ENCODE measurements around the gene CADM4. TPM values are rescaled to one million over a fixed set of nuclear protein-coding genes. Genes with fewer than 3 reads are reported as not detected.

The CADM4 gene
- total RNA-seq, 1 donor from 2014 or later: 7.7 TPM

DNA sequence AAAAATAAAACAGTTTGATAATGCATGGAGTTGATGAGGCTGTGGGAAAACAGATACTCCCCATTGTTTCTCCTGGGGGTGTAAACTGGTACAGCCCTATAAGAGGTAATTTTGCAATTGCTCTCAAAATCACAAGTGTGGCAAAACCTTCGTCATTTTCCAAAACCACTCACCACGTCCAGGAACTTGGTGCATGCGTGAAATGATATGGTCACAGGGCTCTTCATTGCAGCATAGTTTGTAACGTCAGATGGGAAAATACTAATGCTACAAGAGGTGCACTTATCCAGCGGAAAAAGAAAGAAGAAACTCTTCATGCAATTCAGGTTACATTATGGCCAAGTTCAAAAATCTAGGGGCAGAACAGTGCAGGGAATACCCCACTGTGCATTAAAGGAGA is 42.2 kb upstream of the CADM4 start:
- Histone ChIP-seq H3K4me2 (no peak overlapping the region), H3K36me3 (no peaks in the 10 kb centered on the region), H2AFZ (replicated peaks) (no peak overlapping the region), H4K20me1 (ENCODE audit: low read depth) (no peaks in the 10 kb centered on the region), H3K4me3 (no peak overlapping the region), H3K4me1 (no peaks in the 10 kb centered on the region), H3F3A (ENCODE audit: low read depth) (peaks cover 5% of the 10 kb centered on the region), H3K27ac (no peak overlapping the region), H3K27me3 (no peaks in the 10 kb centered on the region), H3K9me3 (ENCODE audit: low read depth) (no peaks in the 10 kb centered on the region), H3K79me2 (ENCODE audit: low read depth) (no peaks in the 10 kb centered on the region), H3K9ac (no peak overlapping the region)
- Mint-ChIP-seq H3K36me3 (no peaks in the 10 kb centered on the region), H3K27me3 (ENCODE audit: insufficient read depth, low read depth) (peaks cover 17% of the 10 kb centered on the region), H3K27ac (no peak overlapping the region), H3K4me3 (peak overlapping the region; percentile 5), H3K9me3 (no peaks in the 10 kb centered on the region), H3K4me1 (peaks cover 5% of the 10 kb centered on the region)
- DNase-seq (ENCODE audit: low spot score): no peak
- TF ChIP-seq, protein P1, sequence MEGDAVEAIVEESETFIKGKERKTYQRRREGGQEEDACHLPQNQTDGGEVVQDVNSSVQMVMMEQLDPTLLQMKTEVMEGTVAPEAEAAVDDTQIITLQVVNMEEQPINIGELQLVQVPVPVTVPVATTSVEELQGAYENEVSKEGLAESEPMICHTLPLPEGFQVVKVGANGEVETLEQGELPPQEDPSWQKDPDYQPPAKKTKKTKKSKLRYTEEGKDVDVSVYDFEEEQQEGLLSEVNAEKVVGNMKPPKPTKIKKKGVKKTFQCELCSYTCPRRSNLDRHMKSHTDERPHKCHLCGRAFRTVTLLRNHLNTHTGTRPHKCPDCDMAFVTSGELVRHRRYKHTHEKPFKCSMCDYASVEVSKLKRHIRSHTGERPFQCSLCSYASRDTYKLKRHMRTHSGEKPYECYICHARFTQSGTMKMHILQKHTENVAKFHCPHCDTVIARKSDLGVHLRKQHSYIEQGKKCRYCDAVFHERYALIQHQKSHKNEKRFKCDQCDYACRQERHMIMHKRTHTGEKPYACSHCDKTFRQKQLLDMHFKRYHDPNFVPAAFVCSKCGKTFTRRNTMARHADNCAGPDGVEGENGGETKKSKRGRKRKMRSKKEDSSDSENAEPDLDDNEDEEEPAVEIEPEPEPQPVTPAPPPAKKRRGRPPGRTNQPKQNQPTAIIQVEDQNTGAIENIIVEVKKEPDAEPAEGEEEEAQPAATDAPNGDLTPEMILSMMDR (IDR thresholded peaks at IDR 0.05): no peak
- TF ChIP-seq EZH2 (IDR thresholded peaks at IDR 0.05) (no peak), EZH2phosphoT487 (IDR thresholded peaks at IDR 0.05) (no peak)

DNA sequence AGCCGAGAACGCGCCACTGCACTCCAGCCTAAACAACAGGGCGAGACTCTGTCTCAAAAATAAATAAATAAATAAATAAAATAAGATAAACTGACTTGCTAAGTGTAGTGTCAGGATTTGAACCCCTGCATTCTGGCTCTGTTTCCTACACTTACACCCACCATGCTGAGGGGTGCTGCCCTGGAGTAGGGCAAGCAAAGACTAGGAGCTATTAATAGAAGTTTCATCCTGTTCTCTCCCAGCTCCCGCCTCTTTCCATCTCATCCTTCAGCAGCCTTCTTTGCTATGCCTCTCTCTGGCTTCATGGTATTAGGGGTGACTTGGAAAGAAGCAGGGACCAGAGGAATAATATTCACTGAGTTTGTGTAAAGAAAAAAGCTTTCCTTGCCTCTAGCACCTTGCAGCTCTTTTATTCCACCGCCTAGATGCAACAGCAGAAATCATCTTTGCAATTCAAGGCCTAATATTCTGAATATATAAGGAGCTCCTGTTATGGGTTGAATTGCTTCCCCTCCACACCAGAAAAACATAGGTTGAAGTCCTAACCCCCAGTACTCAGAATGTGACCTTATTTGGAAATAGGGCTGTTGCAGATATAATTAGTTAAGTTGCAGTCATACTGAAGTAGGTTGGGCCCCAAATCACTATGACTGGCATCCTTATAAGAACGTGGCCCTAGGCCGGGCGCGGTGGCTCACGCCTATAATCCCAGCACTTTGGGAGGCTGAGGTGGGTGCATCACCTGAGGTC is 39.0 kb upstream of the CADM4 start:
- Histone ChIP-seq H3K79me2 (ENCODE audit: low read depth) (no peaks in the 10 kb centered on the region), H3F3A (ENCODE audit: low read depth) (no peaks in the 10 kb centered on the region), H3K27me3 (no peaks in the 10 kb centered on the region), H3K27ac (no peak overlapping the region), H3K4me3 (no peak overlapping the region), H4K20me1 (ENCODE audit: low read depth) (no peaks in the 10 kb centered on the region), H2AFZ (replicated peaks) (no peak overlapping the region), H3K4me2 (no peak overlapping the region), H3K9ac (no peak overlapping the region), H3K4me1 (no peaks in the 10 kb centered on the region), H3K9me3 (ENCODE audit: low read depth) (no peaks in the 10 kb centered on the region), H3K36me3 (no peaks in the 10 kb centered on the region)
- no peaks in the 10 kb centered on the region for H3K36me3 Mint-ChIP-seq
- no peak overlapping the region for H3K4me3 Mint-ChIP-seq
- TF ChIP-seq EZH2 (IDR thresholded peaks at IDR 0.05) (no peak), EZH2phosphoT487 (IDR thresholded peaks at IDR 0.05) (no peak)
- TF ChIP-seq, protein P1 (IDR thresholded peaks at IDR 0.05): no peak
- no peak overlapping the region for H3K27ac Mint-ChIP-seq
- DNase-seq (ENCODE audit: low spot score): no peak
- H3K9me3 Mint-ChIP-seq: no peaks in the 10 kb centered on the region
- H3K4me1 Mint-ChIP-seq: peaks cover 3% of the 10 kb centered on the region
- H3K27me3 Mint-ChIP-seq (ENCODE audit: insufficient read depth, low read depth): peaks cover 11% of the 10 kb centered on the region

DNA sequence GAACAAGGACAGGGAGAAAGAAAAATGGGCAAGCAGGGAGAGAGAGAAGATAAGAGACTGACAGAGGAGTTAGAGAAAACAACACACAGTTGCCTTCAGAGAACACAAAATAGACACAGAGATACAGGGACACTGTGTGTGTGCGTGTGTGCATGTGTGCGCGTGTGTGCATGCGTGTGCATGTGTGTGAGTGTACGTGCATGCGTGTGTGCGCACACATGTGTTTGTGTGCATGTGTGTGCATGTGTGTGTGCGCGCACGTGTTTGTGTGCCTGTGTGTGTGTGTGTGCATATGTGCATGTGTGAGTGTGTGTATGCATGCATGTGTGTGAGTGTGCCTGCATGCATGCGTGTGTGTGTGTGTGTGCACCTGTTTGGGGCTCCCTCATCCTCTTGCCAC is 36.3 kb upstream of the CADM4 start:
- Histone ChIP-seq H3K9me3 (ENCODE audit: low read depth) (no peaks in the 10 kb centered on the region), H2AFZ (replicated peaks) (peak overlapping the region; percentile 54), H4K20me1 (ENCODE audit: low read depth) (no peaks in the 10 kb centered on the region), H3K36me3 (no peaks in the 10 kb centered on the region), H3K4me1 (peaks cover 4% of the 10 kb centered on the region), H3F3A (ENCODE audit: low read depth) (peaks cover 6% of the 10 kb centered on the region), H3K4me3 (no peak overlapping the region), H3K27ac (no peak overlapping the region), H3K4me2 (no peak overlapping the region), H3K79me2 (ENCODE audit: low read depth) (no peaks in the 10 kb centered on the region), H3K27me3 (peaks cover 6% of the 10 kb centered on the region), H3K9ac (no peak overlapping the region)
- DNase-seq (ENCODE audit: low spot score): no peak
- Mint-ChIP-seq H3K27ac (no peak overlapping the region), H3K27me3 (ENCODE audit: insufficient read depth, low read depth) (peaks cover 10% of the 10 kb centered on the region), H3K9me3 (no peaks in the 10 kb centered on the region), H3K36me3 (no peaks in the 10 kb centered on the region), H3K4me3 (no peak overlapping the region), H3K4me1 (peaks cover 9% of the 10 kb centered on the region)
- TF ChIP-seq, protein P1 (IDR thresholded peaks at IDR 0.05): no peak
- TF ChIP-seq EZH2phosphoT487 (IDR thresholded peaks at IDR 0.05) (no peak), EZH2 (IDR thresholded peaks at IDR 0.05) (no peak)

Measured in neural progenitor cell (in vitro differentiated cells).